A673 (cell line): Measurements from ENCODE around the gene DNAJB2.

ENCODE experiments used
- CTCF ChIP-seq: fragments of 300-800, 200-600 bp; sonication (generic); conservative IDR thresholded peaks from 2 replicates; pipeline ENCODE4 v1.5.1; 2017; ENCODE audit warnings: low read depth, mild to moderate bottlenecking, antibody characterized with exemption, low read length, moderate library complexity, mixed read lengths
- EZH2 ChIP-seq: fragments of 200-600 bp; sonication (generic); IDR thresholded peaks from 2 replicates; pipeline ENCODE4 v1.6.1; 2017; ENCODE audit warnings: borderline replicate concordance, low read depth, mild to moderate bottlenecking, mixed read lengths, antibody characterized with exemption, low read length; ENCODE audit not compliant: poor library complexity, severe bottlenecking

DNA sequence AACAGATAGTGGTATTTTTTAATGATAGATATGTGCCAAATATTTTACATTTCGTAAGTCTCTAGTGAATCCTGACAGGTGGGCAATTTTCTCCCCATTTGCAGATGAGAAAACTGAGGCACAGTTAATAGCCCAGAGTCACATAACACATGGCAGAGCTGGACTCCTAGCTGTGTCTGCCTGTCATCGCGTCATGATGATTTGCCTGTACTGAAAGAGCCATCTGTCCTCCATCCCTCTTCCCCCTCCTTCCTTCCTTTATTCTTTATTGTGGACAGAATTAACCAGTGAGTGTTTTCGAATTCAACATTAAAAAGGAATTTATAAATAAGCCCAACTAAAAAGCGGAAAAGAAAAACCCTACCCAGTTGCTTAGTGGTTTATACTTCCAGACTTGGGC is 3.2 kb downstream of the DNAJB2 start:
- TF ChIP-seq CTCF: no peak
- no peak for TF ChIP-seq EZH2
